SU-DHL-6 (cell line): ENCODE data around the gene KCTD1.

Experiments
- EZH2phosphoT487 ChIP-seq: fragments of 200-600 bp; sonication (generic), shearing (Covaris generic); conservative IDR thresholded peaks from 2 replicates; pipeline ENCODE4 v1.6.1; 2018; ENCODE audit warnings: mild to moderate bottlenecking, antibody characterized with exemption, low read length, moderate library complexity, mixed read lengths
- TF ChIP-seq, protein P1 (sequence below): fragments of 200-600 bp; sonication (generic); IDR thresholded peaks from one replicate; pipeline ENCODE4 v1.5.1; 2017; ENCODE audit warnings: antibody characterized with exemption, mild to moderate bottlenecking, low read length, moderate library complexity; ENCODE audit not compliant: insufficient read depth, poor library complexity, severe bottlenecking

DNA sequence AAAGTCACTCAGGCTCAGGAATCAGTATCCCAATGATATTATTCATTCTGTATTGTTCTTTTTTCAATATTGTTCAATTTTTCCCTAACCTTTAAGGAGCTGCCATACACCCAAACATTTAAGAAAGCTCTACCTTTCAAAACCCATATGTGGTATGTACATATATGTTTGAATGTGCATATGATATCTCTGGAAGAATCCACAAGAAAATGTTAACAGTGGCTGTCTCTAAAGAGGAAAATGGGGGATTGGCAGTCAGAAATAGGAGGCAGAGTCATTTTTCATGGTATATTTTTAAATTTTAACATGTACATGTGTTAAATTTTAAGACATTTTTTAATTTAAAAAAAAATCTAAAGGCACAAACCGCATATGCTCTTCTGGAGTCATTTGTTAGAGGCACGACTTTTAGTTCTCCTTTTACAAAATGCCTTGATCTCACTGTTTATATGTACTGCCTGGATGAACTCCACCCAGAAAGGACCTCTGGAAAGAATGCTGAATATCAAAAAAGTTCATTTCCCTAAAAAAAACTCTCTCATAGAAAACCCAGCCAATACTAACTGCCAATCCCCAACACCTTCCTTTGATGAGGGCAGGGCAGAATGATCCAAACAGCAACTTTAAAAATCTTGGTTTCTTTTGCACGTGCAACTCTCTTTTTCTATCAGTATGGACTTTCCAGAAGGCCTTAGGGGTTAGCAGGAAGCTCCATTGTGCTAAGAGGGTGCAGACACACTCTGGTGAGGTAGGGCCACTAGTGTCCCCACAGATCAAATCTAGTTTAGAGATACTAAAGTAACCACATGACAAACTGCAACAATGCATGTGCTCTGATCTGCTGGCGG lies 23.6 kb downstream of the KCTD1 start:
- TF ChIP-seq, protein P1, sequence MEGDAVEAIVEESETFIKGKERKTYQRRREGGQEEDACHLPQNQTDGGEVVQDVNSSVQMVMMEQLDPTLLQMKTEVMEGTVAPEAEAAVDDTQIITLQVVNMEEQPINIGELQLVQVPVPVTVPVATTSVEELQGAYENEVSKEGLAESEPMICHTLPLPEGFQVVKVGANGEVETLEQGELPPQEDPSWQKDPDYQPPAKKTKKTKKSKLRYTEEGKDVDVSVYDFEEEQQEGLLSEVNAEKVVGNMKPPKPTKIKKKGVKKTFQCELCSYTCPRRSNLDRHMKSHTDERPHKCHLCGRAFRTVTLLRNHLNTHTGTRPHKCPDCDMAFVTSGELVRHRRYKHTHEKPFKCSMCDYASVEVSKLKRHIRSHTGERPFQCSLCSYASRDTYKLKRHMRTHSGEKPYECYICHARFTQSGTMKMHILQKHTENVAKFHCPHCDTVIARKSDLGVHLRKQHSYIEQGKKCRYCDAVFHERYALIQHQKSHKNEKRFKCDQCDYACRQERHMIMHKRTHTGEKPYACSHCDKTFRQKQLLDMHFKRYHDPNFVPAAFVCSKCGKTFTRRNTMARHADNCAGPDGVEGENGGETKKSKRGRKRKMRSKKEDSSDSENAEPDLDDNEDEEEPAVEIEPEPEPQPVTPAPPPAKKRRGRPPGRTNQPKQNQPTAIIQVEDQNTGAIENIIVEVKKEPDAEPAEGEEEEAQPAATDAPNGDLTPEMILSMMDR = no peak
- no peak for TF ChIP-seq EZH2phosphoT487
